HepG2 (cell line): Measurements from ENCODE around the gene CXCL6.

ENCODE experiments used
- KLF13 ChIP-seq: sonication (generic); formaldehyde crosslinking; IDR thresholded peaks from 2 replicates; pipeline ENCODE4 v1.4.0; 2020; ENCODE audit warnings: mild to moderate bottlenecking, missing genetic modification reagents
- ZIK1 ChIP-seq: sonication (generic); formaldehyde crosslinking; IDR thresholded peaks from 2 replicates; pipeline ENCODE4 v1.5.0; 2020; ENCODE audit warnings: mild to moderate bottlenecking, low read depth, missing genetic modification reagents, borderline replicate concordance
- ZMYM3 ChIP-seq: sonication (generic); formaldehyde crosslinking; IDR thresholded peaks from 2 replicates; pipeline ENCODE4 v1.5.1; 2020; ENCODE audit warnings: mild to moderate bottlenecking, missing genetic modification reagents
- TF ChIP-seq, protein P1 (sequence below): sonication (generic); formaldehyde crosslinking; IDR thresholded peaks from 2 replicates; pipeline ENCODE4 v1.4.0; 2020; ENCODE audit warnings: missing genetic modification reagents

DNA sequence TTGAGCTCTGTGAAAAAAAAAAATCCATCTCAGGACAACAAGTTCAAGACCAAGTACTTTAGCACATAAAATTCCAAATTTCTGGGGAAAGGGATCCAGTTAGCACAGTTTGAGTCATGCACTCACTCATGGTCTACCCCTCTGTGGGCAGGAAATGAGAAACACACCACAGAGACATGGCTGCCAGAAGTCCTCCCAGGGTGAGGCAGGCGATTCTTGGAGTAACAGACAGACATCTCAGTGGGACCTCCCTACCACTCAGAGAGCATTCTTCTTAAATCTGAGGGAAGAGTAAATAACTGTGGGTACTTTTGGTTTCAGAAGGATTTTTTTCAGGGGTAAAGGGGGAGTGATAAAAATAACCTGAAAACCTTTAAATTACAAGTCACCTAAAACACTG is 46.8 kb downstream of the CXCL6 start:
- TF ChIP-seq, protein P1, sequence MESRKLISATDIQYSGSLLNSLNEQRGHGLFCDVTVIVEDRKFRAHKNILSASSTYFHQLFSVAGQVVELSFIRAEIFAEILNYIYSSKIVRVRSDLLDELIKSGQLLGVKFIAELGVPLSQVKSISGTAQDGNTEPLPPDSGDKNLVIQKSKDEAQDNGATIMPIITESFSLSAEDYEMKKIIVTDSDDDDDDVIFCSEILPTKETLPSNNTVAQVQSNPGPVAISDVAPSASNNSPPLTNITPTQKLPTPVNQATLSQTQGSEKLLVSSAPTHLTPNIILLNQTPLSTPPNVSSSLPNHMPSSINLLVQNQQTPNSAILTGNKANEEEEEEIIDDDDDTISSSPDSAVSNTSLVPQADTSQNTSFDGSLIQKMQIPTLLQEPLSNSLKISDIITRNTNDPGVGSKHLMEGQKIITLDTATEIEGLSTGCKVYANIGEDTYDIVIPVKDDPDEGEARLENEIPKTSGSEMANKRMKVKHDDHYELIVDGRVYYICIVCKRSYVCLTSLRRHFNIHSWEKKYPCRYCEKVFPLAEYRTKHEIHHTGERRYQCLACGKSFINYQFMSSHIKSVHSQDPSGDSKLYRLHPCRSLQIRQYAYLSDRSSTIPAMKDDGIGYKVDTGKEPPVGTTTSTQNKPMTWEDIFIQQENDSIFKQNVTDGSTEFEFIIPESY: no peak
- TF ChIP-seq ZIK1 (CRISPR knock-in tag) (no peak), KLF13 (CRISPR knock-in tag) (no peak), ZMYM3 (CRISPR knock-in tag) (no peak)
